GM12873 (cell line): ENCODE results near the gene SAV1.

Source experiments
- TF ChIP-seq, protein P1 (sequence below): IDR thresholded peaks from 2 replicates; pipeline ENCODE4 v1.5.1; 2012; ENCODE audit warnings: low read depth, mild to moderate bottlenecking, moderate library complexity, low read length, control low read depth; ENCODE audit not compliant: insufficient read depth; ENCODE audit errors: missing control alignments

Gene SAV1

DNA sequence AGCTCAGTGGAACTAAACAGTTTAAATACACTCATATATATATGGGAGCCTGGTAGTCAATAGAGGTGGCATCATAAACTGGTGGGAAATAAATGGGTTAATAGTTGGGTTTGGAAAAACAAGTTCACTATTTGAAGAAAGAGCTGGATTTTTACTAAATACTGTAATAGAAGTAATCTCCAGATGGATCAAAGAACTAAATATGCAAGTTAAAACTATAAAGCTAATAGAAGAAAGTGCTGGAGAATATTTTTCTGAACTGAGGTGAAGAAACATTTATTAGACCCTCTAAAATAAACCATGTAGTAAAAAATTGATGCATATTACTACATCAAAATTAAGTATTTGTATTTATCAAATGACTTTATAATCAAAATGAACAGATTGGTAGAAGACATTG is 69.3 kb downstream of the SAV1 start:
- TF ChIP-seq, protein P1, sequence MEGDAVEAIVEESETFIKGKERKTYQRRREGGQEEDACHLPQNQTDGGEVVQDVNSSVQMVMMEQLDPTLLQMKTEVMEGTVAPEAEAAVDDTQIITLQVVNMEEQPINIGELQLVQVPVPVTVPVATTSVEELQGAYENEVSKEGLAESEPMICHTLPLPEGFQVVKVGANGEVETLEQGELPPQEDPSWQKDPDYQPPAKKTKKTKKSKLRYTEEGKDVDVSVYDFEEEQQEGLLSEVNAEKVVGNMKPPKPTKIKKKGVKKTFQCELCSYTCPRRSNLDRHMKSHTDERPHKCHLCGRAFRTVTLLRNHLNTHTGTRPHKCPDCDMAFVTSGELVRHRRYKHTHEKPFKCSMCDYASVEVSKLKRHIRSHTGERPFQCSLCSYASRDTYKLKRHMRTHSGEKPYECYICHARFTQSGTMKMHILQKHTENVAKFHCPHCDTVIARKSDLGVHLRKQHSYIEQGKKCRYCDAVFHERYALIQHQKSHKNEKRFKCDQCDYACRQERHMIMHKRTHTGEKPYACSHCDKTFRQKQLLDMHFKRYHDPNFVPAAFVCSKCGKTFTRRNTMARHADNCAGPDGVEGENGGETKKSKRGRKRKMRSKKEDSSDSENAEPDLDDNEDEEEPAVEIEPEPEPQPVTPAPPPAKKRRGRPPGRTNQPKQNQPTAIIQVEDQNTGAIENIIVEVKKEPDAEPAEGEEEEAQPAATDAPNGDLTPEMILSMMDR = no peak

DNA sequence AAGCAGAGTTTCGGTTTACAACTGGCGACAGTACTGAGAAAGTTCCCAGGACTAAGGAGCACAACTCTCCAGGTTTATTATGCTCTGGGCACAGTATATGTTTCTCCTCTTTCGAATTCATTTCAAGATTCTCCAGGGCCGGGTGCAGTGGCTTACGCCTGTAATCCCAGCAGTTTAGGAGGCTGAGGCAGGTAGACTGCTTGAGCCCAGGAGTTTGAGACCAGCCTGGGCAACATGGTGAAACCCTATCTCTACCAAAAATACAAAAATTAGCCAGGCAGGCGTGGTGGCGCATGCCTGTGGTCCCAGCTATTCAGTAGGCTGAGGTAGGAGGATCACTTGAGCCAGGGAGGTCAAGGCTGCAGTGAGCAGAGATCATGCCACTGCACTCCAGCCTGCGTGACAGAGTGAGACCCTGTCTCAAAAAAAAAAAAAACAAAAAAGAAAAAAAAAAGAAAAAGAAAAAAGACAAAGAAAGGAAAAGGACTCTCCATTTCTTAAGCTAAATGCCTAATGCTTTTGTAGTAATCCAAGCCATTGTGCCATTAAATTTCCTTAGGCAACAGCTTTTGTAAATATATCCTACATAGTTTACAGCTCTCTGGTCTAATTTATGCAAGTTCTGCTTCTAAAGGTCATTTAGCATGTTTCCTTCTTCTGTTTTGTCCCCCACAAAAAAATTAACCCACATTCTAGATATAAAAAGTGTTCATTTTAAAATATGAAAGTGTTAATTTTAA is 73.4 kb downstream of the SAV1 start:
- TF ChIP-seq, protein P1 = no peak

DNA sequence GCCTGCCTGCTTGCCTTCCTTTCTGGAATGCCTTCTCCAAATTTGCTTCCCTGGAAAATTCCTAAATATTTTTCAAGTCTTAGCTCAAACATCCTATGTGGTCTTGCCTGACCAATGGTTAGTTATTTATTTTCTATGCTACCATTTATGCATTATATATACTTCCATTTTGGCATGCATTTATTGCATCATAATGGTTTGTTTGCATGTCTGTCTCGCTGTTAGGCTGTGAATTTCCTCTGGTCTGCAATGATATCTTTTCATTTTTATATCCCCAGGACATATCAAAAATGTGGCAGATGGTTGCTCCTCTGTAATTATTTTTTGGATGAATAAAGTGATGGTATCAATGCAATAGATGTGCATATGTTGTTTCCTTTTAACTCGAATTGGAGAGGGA is 77.6 kb downstream of the SAV1 start:
- TF ChIP-seq, protein P1 = no peak
